Vagina (tissue), 2 donors: ENCODE data around the gene INS. TPM values are rescaled to one million over a fixed set of nuclear protein-coding genes. Genes with fewer than 3 reads are reported as not detected.

Experiments
- DNase-seq, 2 donors: peaks; one replicate each; pipeline ENCODE4 v3.0.0-alpha.2; 2017; ENCODE audit errors: extremely low spot score in 2 of 2
- H3K27ac ChIP-seq: fragments of 200-600 bp; sonication (generic); one replicate; pipeline ENCODE4 v1.5.1; 2019
- H3K27me3 ChIP-seq: fragments of 200-600 bp; sonication (generic); one replicate; pipeline ENCODE4 v1.5.1; 2019
- H3K36me3 ChIP-seq, 2 donors: fragments of 200-600 bp; sonication (generic); one replicate each; pipeline ENCODE4 v1.5.1; 2017 to 2019
- H3K4me1 ChIP-seq: fragments of 200-600 bp; sonication (generic); one replicate; pipeline ENCODE4 v1.5.1; 2019
- H3K4me3 ChIP-seq, 2 donors: fragments of 200-600 bp; sonication (generic); 1 replicate in 1 of 2; 2 replicates in 1 of 2; pipeline ENCODE4 v1.5.1; 2016 to 2019
- H3K9me3 ChIP-seq: fragments of 200-600 bp; sonication (generic); one replicate; pipeline ENCODE4 v1.5.1; 2019
- CTCF ChIP-seq, 3 experiments: fragments of 450-650 bp in 2 of 3; fragments of 200-600 bp in 1 of 3; sonication (generic) in 1 of 3; IDR thresholded peaks; one replicate each; pipeline ENCODE4 v1.5.1; 2017 to 2019; ENCODE audit warnings: antibody characterized with exemption in 3 of 3, mild to moderate bottlenecking in 2 of 3, moderate library complexity in 2 of 3
- POLR2A ChIP-seq, 2 donors: fragments of 450-650 bp; IDR thresholded peaks; one replicate each; pipeline ENCODE4 v1.6.1; 2017; ENCODE audit warnings: antibody characterized with exemption in 2 of 2, mild to moderate bottlenecking in 2 of 2, moderate library complexity in 2 of 2
- POLR2AphosphoS5 ChIP-seq, 2 donors: sonication (generic); formaldehyde crosslinking; IDR thresholded peaks; one replicate each; pipeline ENCODE4 v1.9.0; 2017; ENCODE audit warnings: antibody characterized with exemption in 2 of 2, mild to moderate bottlenecking in 2 of 2, low read depth in 1 of 2; ENCODE audit not compliant: insufficient read depth in 1 of 2
- intact Hi-C: fragments of 100-400 bp; cut with DNase I; formaldehyde crosslinking; loops from one replicate; pipeline ENCODE4 v1.15.1; 2023
- total RNA-seq: library from RNA; depleted of rRNA; stranded (reverse); fragments of >200 nt; gene quantifications from one replicate; pipeline ENCODE4 v1.2.3, GENCODE V29; 2016

The INS gene
- total RNA-seq, 1 donor from 2014 or later = not detected

- Histone ChIP-seq H3K4me3 (no peak overlapping the region), H3K27ac (no peak overlapping the region), H3K4me1 (peaks cover 7% of the 10 kb centered on the region), H3K36me3 (no peaks in the 10 kb centered on the region), H3K9me3 (no peaks in the 10 kb centered on the region), H3K27me3 (no peaks in the 10 kb centered on the region)
- no peak for TF ChIP-seq CTCF (IDR thresholded peaks at IDR 0.05)
- TF ChIP-seq POLR2AphosphoS5 (IDR thresholded peaks at IDR 0.05; ENCODE audit: insufficient read depth in 1 of 2, low read depth in 1 of 2) = no peak
- TF ChIP-seq POLR2A (IDR thresholded peaks at IDR 0.05) = no peak
- intact Hi-C loops = no loop called here
- no peak for DNase-seq
These were observed 27.6 kb downstream of the INS start for GRCh38 chr11:2133241-2134021.

DNA sequence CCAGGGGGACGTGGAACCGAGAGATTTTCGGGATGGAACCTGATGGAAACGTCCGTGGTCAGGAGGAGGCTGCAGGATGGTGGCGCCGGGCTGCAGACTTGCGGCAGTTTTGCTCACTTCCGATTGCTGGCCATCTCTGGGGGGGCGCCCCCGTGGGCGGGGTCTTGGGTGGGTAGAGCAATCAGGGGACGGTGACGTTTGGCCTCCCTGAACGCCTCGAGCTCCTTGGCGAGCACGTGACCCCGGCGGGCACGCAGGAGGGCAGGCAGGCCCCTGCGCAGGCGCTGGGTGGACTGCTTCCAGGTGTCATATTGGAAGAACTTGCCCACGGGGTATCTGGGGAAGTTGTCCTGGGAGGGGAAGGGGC, 28.2 kb downstream of the INS start:
- peaks cover 7% of the 10 kb centered on the region for H3K4me1 ChIP-seq
- no peak for DNase-seq
- no peak overlapping the region for H3K4me3 ChIP-seq
- H3K9me3 ChIP-seq = no peaks in the 10 kb centered on the region
- no peak overlapping the region for H3K27ac ChIP-seq
- intact Hi-C loops = no loop called here
- no peaks in the 10 kb centered on the region for H3K36me3 ChIP-seq
- no peaks in the 10 kb centered on the region for H3K27me3 ChIP-seq
- no peak for TF ChIP-seq CTCF (IDR thresholded peaks at IDR 0.05)

- no peak overlapping the region for H3K27ac ChIP-seq
- no peaks in the 10 kb centered on the region for H3K36me3 ChIP-seq
- H3K27me3 ChIP-seq = no peaks in the 10 kb centered on the region
- TF ChIP-seq POLR2AphosphoS5 (IDR thresholded peaks at IDR 0.05; ENCODE audit: insufficient read depth in 1 of 2, low read depth in 1 of 2) (no peak), POLR2A (IDR thresholded peaks at IDR 0.05) (no peak), CTCF (IDR thresholded peaks at IDR 0.05) (no peak)
- intact Hi-C loops = no loop called here
- H3K9me3 ChIP-seq = no peaks in the 10 kb centered on the region
- no peak overlapping the region for H3K4me3 ChIP-seq
- peaks cover under 1% of the 10 kb centered on the region for H3K4me1 ChIP-seq
- DNase-seq = no peak
These were observed 28.8 kb downstream of the INS start for GRCh38 chr11:2132246-2132645.

DNA sequence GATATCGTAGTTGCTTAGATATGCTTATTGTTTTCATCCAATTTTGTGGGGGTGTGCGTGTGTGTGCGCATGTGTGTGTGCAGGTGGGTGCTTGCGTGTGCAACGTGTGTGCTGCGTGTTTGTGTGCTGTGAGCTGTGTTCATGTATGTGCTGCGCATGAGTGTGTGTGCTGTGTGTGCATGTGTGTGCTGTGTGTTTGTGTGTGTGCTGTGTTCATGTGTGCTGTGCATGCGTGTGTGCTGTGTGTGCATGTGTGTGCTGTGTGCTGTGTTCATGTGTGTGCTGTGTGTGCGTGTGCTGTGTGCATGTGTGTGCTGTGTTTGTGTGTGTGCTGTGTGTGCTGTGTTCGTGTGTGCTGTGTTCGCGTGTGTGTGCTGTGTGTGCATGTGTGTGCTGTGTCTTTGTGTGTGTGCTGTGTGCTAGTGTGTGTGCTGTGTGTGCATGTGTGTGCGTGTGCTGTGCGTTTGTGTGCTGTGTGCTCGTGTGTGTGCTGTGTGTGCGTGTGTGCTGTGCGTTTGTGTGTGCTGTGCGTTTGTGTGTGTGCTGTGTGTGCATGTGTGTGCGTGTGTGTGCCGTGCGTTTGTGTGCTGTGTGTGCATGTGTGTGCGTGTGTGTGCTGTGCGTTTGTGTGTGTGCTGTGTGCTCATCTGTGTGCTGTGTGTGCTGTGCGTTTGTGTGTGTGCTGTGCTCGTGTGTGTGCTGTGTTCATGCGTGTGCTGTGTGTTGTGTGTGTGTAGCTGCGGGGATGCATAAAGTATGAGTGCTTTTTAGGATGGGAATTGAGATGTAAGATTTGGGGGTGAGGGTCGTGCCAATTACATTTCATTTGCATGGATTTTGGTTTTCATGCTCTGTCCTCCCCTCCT, 29.4 kb downstream of the INS start:
- H3K4me3 ChIP-seq = no peak overlapping the region
- no peak overlapping the region for H3K27ac ChIP-seq
- DNase-seq = no peak
- H3K4me1 ChIP-seq = no peaks in the 10 kb centered on the region
- TF ChIP-seq POLR2A (IDR thresholded peaks at IDR 0.05) (no peak), CTCF (IDR thresholded peaks at IDR 0.05) (no peak), POLR2AphosphoS5 (IDR thresholded peaks at IDR 0.05; ENCODE audit: insufficient read depth in 1 of 2, low read depth in 1 of 2) (no peak)
- no peaks in the 10 kb centered on the region for H3K9me3 ChIP-seq
- no peaks in the 10 kb centered on the region for H3K36me3 ChIP-seq
- H3K27me3 ChIP-seq = no peaks in the 10 kb centered on the region
- intact Hi-C loops = no loop called here

DNA sequence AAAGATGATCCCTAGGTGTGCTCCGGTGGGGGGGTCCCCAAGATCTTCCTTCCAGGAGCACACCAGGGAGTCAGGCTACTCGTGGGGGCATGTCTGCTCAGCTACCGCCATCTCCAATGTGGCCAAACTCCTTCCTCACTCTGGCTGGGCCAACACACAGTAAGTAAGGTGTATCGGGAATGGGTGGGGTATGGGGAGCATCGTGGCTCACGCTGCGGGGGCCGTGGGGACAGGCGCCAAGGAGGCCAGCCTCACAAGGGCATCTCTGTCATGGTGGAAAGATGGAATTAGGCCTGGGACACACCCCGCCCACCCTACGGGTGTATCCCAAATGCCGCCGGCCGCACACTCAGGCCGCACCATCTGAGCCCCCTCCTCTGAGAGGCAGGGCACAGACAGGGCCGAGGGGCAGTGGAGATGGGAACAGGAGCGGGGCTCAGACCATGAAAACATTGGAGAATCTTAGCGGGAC, 30.1 kb downstream of the INS start:
- intact Hi-C loops = no loop called here
- no peak for DNase-seq

More for the DNA sequence above, 30.1 kb downstream of the INS start:
- H3K9me3 ChIP-seq = no peaks in the 10 kb centered on the region
- no peak overlapping the region for H3K27ac ChIP-seq
- no peaks in the 10 kb centered on the region for H3K36me3 ChIP-seq
- no peaks in the 10 kb centered on the region for H3K27me3 ChIP-seq
- H3K4me1 ChIP-seq = no peaks in the 10 kb centered on the region
- no peak overlapping the region for H3K4me3 ChIP-seq
- TF ChIP-seq POLR2A (IDR thresholded peaks at IDR 0.05) = no peak
- TF ChIP-seq POLR2AphosphoS5 (IDR thresholded peaks at IDR 0.05; ENCODE audit: insufficient read depth in 1 of 2, low read depth in 1 of 2) = no peak
- no peak for TF ChIP-seq CTCF (IDR thresholded peaks at IDR 0.05)
